Neural progenitor cell (in vitro differentiated cells): ENCODE data around the gene PLTP. TPM values are rescaled to one million over a fixed set of nuclear protein-coding genes. Genes with fewer than 3 reads are reported as not detected.
"Not testable (repeated sequence)": the region's sequence is repeated elsewhere in the genome, so short reads cannot be mapped to it uniquely, and the experiment has no call there.

ENCODE experiments used
- DNase-seq: peaks from one replicate; pipeline ENCODE4 v3.0.0-alpha.2; 2016; ENCODE audit warnings: low spot score
- H2AFZ ChIP-seq: fragments of 200-600 bp; sonication (generic); replicated peaks from 2 replicates; pipeline ENCODE4 v1.6.1; 2016; ENCODE audit warnings: antibody characterized with exemption
- H3F3A ChIP-seq: fragments of 200-600 bp; sonication (generic); 2 replicates; pipeline ENCODE4 v1.6.1; 2016; ENCODE audit warnings: antibody characterized with exemption, low read depth
- H3K27ac ChIP-seq: fragments of 200-600 bp; sonication (generic); 2 replicates; pipeline ENCODE4 v1.5.1; 2016; ENCODE audit warnings: mild to moderate bottlenecking
- H3K27me3 ChIP-seq: fragments of 200-600 bp; sonication (generic); 2 replicates; pipeline ENCODE4 v1.6.1; 2016; ENCODE audit warnings: mild to moderate bottlenecking, moderate library complexity
- H3K36me3 ChIP-seq: fragments of 200-600 bp; sonication (generic); 2 replicates; pipeline ENCODE4 v1.5.1; 2016
- H3K4me1 ChIP-seq: fragments of 200-600 bp; sonication (generic); 2 replicates; pipeline ENCODE4 v1.6.1; 2016; ENCODE audit warnings: mixed run types
- H3K4me2 ChIP-seq: fragments of 200-600 bp; sonication (generic); 2 replicates; pipeline ENCODE4 v1.6.1; 2016
- H3K4me3 ChIP-seq: fragments of 200-600 bp; sonication (generic); 2 replicates; pipeline ENCODE4 v1.5.1; 2016
- H3K79me2 ChIP-seq: fragments of 200-600 bp; sonication (generic); 2 replicates; pipeline ENCODE4 v1.6.1; 2016; ENCODE audit warnings: low read depth
- H3K9ac ChIP-seq: fragments of 200-600 bp; sonication (generic); 2 replicates; pipeline ENCODE4 v1.6.1; 2016
- H3K9me3 ChIP-seq: fragments of 200-600 bp; sonication (generic); 2 replicates; pipeline ENCODE4 v1.5.1; 2016; ENCODE audit warnings: low read depth
- H4K20me1 ChIP-seq: fragments of 200-600 bp; sonication (generic); 2 replicates; pipeline ENCODE4 v1.6.1; 2016; ENCODE audit warnings: low read depth
- H3K27ac Mint-ChIP-seq: 3 replicates; pipeline ENCODE4 v1.8.0; 2021; ENCODE audit warnings: mixed read lengths
- H3K27me3 Mint-ChIP-seq: 2 replicates; pipeline ENCODE4 v1.8.0; 2022; ENCODE audit warnings: low read depth, mild to moderate bottlenecking, inconsistent platforms, moderate library complexity, mixed read lengths; ENCODE audit not compliant: insufficient read depth
- H3K36me3 Mint-ChIP-seq: 3 replicates; pipeline ENCODE4 v1.8.0; 2021; ENCODE audit warnings: mixed read lengths
- H3K4me1 Mint-ChIP-seq: 3 replicates; pipeline ENCODE4 v1.8.0; 2021; ENCODE audit warnings: mixed read lengths
- H3K4me3 Mint-ChIP-seq: 3 replicates; pipeline ENCODE4 v1.8.0; 2021; ENCODE audit warnings: mild to moderate bottlenecking, moderate library complexity, mixed read lengths
- H3K9me3 Mint-ChIP-seq: 3 replicates; pipeline ENCODE4 v1.8.0; 2020; ENCODE audit warnings: mixed read lengths
- CTCF ChIP-seq: fragments of 200-600 bp; sonication (generic); IDR thresholded peaks from 2 replicates; pipeline ENCODE4 v1.5.1; 2017; ENCODE audit warnings: antibody characterized with exemption, mild to moderate bottlenecking
- EZH2 ChIP-seq: fragments of 200-600 bp; sonication (generic); IDR thresholded peaks from 2 replicates; pipeline ENCODE4 v1.6.1; 2017; ENCODE audit warnings: antibody characterized with exemption, mild to moderate bottlenecking, moderate library complexity
- EZH2phosphoT487 ChIP-seq: fragments of 200-600 bp; sonication (generic); IDR thresholded peaks from 2 replicates; pipeline ENCODE4 v1.6.1; 2017; ENCODE audit warnings: antibody characterized with exemption
- total RNA-seq: library from RNA; depleted of rRNA; stranded (reverse); fragments of >200 nt; gene quantifications from 2 replicates; pipeline ENCODE4 v1.2.3, GENCODE V29; 2015; ENCODE audit warnings: low replicate concordance

PLTP gene
- total RNA-seq, 1 donor from 2014 or later: 22.3 TPM

GRCh38 chr20:45878076-45878761 is 33.7 kb downstream of the PLTP start:
- Histone ChIP-seq H3K4me2 (no peak overlapping the region), H3K4me1 (peaks cover 4% of the 10 kb centered on the region), H3K9ac (no peak overlapping the region), H4K20me1 (no peaks in the 10 kb centered on the region), H3K27me3 (no peaks in the 10 kb centered on the region), H3K27ac (no peak overlapping the region), H3K79me2 (peaks cover 18% of the 10 kb centered on the region), H3K9me3 (no peaks in the 10 kb centered on the region), H3K4me3 (no peak overlapping the region), H3F3A (peaks cover 16% of the 10 kb centered on the region), H2AFZ (no peak overlapping the region), H3K36me3 (no peaks in the 10 kb centered on the region)
- Mint-ChIP-seq H3K36me3 (peaks cover 8% of the 10 kb centered on the region), H3K4me3 (no peak overlapping the region), H3K27me3 (peaks cover 1% of the 10 kb centered on the region), H3K4me1 (peaks cover 16% of the 10 kb centered on the region), H3K27ac (no peak overlapping the region), H3K9me3 (no peaks in the 10 kb centered on the region)
- no peak for TF ChIP-seq EZH2
- TF ChIP-seq EZH2phosphoT487: no peak
- TF ChIP-seq CTCF: no peak
- no peak for DNase-seq

- TF ChIP-seq CTCF: no peak
- no peak for DNase-seq
- Histone ChIP-seq H3K4me1 (no peaks in the 10 kb centered on the region), H3K4me3 (no peak overlapping the region), H3K27me3 (no peaks in the 10 kb centered on the region), H2AFZ (no peak overlapping the region), H3F3A (no peaks in the 10 kb centered on the region), H3K4me2 (no peak overlapping the region), H3K27ac (no peak overlapping the region), H3K9me3 (no peaks in the 10 kb centered on the region), H3K79me2 (no peaks in the 10 kb centered on the region), H4K20me1 (no peaks in the 10 kb centered on the region), H3K9ac (no peak overlapping the region), H3K36me3 (no peaks in the 10 kb centered on the region)
- no peaks in the 10 kb centered on the region for H3K36me3 Mint-ChIP-seq
- no peaks in the 10 kb centered on the region for H3K27me3 Mint-ChIP-seq
- no peak overlapping the region for H3K27ac Mint-ChIP-seq
- H3K9me3 Mint-ChIP-seq: no peaks in the 10 kb centered on the region
- H3K4me3 Mint-ChIP-seq: no peak overlapping the region
- H3K4me1 Mint-ChIP-seq: no peaks in the 10 kb centered on the region
Observed at GRCh38 chr20:45874576-45874975, 37.4 kb downstream of the PLTP start.

GRCh38 chr20:45874104-45874481 is 37.9 kb downstream of the PLTP start:
- H3K27me3 ChIP-seq, H3K4me3 ChIP-seq, H3K27ac ChIP-seq, H3K9ac ChIP-seq, H3K4me3 Mint-ChIP-seq, H3K4me2 ChIP-seq, H3K36me3 ChIP-seq, H3K9me3 ChIP-seq, H3K36me3 Mint-ChIP-seq, H3K79me2 ChIP-seq, H3K27me3 Mint-ChIP-seq, H2AFZ ChIP-seq, DNase-seq, H3F3A ChIP-seq, H4K20me1 ChIP-seq, H3K4me1 ChIP-seq, H3K4me1 Mint-ChIP-seq, H3K9me3 Mint-ChIP-seq: not testable (repeated sequence)
- peak overlapping the region; percentile 46 for H3K27ac Mint-ChIP-seq

GRCh38 chr20:45873409-45874103 is 38.4 kb downstream of the PLTP start:
- no peak overlapping the region for H3K9ac ChIP-seq
- Mint-ChIP-seq H3K9me3 (no peaks in the 10 kb centered on the region), H3K27ac (peak overlapping the region; percentile 46), H3K36me3 (no peaks in the 10 kb centered on the region), H3K4me1 (no peaks in the 10 kb centered on the region), H3K4me3 (no peak overlapping the region), H3K27me3 (no peaks in the 10 kb centered on the region)
- H2AFZ ChIP-seq: no peak overlapping the region
- no peak overlapping the region for H3K4me3 ChIP-seq
- no peak for TF ChIP-seq EZH2
- TF ChIP-seq EZH2phosphoT487: no peak
- TF ChIP-seq CTCF: no peak
- no peak overlapping the region for H3K4me2 ChIP-seq
- no peaks in the 10 kb centered on the region for H3F3A ChIP-seq
- H3K79me2 ChIP-seq: no peaks in the 10 kb centered on the region
- H4K20me1 ChIP-seq: no peaks in the 10 kb centered on the region
- no peaks in the 10 kb centered on the region for H3K36me3 ChIP-seq
- no peaks in the 10 kb centered on the region for H3K4me1 ChIP-seq
- no peaks in the 10 kb centered on the region for H3K9me3 ChIP-seq
- H3K27me3 ChIP-seq: no peaks in the 10 kb centered on the region
- H3K27ac ChIP-seq: no peak overlapping the region
- no peak for DNase-seq
